Astrocyte (in vitro differentiated cells and primary cell): Measurements from ENCODE around the gene ATXN1.

Experiments
- CTCF ChIP-seq: IDR thresholded peaks from 2 replicates; pipeline ENCODE4 v1.5.1; 2011; ENCODE audit warnings: low read depth, mild to moderate bottlenecking, inconsistent platforms, low read length, moderate library complexity; ENCODE audit not compliant: insufficient read depth
- EZH2 ChIP-seq: IDR thresholded peaks from 2 replicates; pipeline ENCODE4 v1.6.1; 2012; ENCODE audit warnings: mild to moderate bottlenecking, low read length, inconsistent platforms; ENCODE audit not compliant: insufficient read depth

- TF ChIP-seq EZH2 (no peak), CTCF (no peak)
Measured at GRCh38 chr6:16568128-16568527, 193.1 kb downstream of the ATXN1 start.
